Rectal smooth muscle tissue (tissue), 1 donor: ENCODE results near the gene CMSS1.
"Not testable (repeated sequence)": the region's sequence is repeated elsewhere in the genome, so short reads cannot be mapped to it uniquely, and the experiment has no call there.

Source experiments
- H3K27ac ChIP-seq: one replicate; pipeline ENCODE4 v1.7.0; 2013; ENCODE audit warnings: low read depth, low read length, inconsistent platforms
- H3K27me3 ChIP-seq: one replicate; pipeline ENCODE4 v1.7.0; 2013; ENCODE audit warnings: low read length; ENCODE audit not compliant: control insufficient read depth, insufficient read depth
- H3K36me3 ChIP-seq: one replicate; pipeline ENCODE4 v1.7.0; 2013; ENCODE audit warnings: low read length; ENCODE audit not compliant: control insufficient read depth, insufficient read depth
- H3K4me1 ChIP-seq: one replicate; pipeline ENCODE4 v1.7.0; 2013; ENCODE audit warnings: low read length; ENCODE audit not compliant: control insufficient read depth, insufficient read depth
- H3K4me3 ChIP-seq: one replicate; pipeline ENCODE4 v1.7.0; 2013; ENCODE audit warnings: low read length
- H3K9ac ChIP-seq: one replicate; pipeline ENCODE4 v1.7.0; 2013; ENCODE audit warnings: low read length

CMSS1 gene

GRCh38 chr3:100226712-100227429 lies 409.2 kb downstream of the CMSS1 start:
- peak overlapping the region; percentile 14 for H3K27ac ChIP-seq

DNA sequence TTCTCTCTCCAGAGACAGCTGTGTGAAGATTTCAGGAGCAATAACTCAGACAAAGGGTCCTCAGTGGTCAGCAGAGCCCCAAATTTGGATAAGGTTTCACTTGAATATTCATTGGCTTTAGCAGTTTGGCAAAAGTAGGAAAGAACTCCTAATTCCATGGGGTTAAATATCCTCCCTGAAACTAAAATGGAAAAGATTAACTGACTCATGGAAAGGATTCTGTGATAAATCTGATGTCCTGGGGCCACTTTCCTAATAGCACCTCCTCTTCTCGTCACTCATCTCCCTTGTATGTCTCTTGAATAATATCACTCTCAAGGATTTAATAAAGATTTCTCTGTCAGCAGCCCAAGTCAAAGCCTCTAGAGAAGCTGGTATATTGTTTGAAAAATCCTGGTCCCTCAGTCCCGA lies 409.9 kb downstream of the CMSS1 start:
- H3K36me3 ChIP-seq: no peaks in the 10 kb centered on the region
- no peaks in the 10 kb centered on the region for H3K27me3 ChIP-seq
- no peak overlapping the region for H3K9ac ChIP-seq
- H3K27ac ChIP-seq: no peak overlapping the region
- H3K4me3 ChIP-seq: no peak overlapping the region
- H3K4me1 ChIP-seq: no peaks in the 10 kb centered on the region

More at GRCh38 chr3:100226712-100227429, 409.2 kb downstream of the CMSS1 start:
- no peaks in the 10 kb centered on the region for H3K4me1 ChIP-seq
- no peak overlapping the region for H3K9ac ChIP-seq
- no peaks in the 10 kb centered on the region for H3K36me3 ChIP-seq
- H3K4me3 ChIP-seq: no peak overlapping the region
- no peaks in the 10 kb centered on the region for H3K27me3 ChIP-seq

DNA sequence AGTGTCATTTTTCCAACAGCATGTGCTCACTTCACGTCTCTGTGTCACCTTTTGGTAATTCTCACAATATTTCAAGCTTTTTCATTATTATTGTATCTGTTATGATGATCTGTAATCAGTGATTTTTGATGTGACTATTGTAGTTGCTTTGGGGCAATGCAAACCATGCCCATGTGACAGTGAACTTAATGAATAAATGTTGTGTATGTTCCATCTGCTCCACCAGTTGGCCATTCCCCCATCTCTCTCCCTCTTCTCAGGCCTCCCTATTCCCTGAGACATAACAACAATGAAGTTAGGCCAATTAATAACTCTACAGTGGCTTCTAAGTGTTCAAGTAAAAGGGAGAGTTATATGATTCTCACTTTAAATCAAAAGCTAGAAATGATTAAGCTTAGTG lies 410.6 kb downstream of the CMSS1 start:
- no peaks in the 10 kb centered on the region for H3K36me3 ChIP-seq
- H3K4me3 ChIP-seq: no peak overlapping the region
- no peak overlapping the region for H3K9ac ChIP-seq
- H3K27me3 ChIP-seq: no peaks in the 10 kb centered on the region
- H3K27ac ChIP-seq: no peak overlapping the region
- H3K4me1 ChIP-seq: no peaks in the 10 kb centered on the region

GRCh38 chr3:100229188-100229587 lies 411.5 kb downstream of the CMSS1 start:
- not testable (repeated sequence) for H3K36me3 ChIP-seq

DNA sequence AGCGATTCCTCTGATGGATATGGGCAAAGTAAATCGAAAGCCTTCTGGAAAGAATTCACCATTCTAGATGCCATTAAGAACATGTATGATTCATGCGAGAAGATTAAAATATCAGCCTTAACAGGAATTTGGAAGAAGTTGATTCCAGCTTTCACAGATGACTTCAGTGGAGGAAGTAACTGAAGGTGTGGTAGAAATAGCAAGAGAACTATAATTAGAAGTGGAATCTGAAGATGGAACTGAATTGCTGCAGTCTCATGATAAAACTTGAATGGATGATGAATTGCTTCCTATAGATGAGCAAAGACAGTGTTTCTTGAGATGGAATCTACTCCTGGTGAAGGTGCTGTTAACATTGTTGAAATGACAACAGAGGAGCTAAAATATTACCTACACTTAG lies 413.0 kb downstream of the CMSS1 start:
- H3K36me3 ChIP-seq: no peaks in the 10 kb centered on the region
- H3K27ac ChIP-seq: no peak overlapping the region
- no peak overlapping the region for H3K9ac ChIP-seq
- no peaks in the 10 kb centered on the region for H3K4me1 ChIP-seq
- no peaks in the 10 kb centered on the region for H3K27me3 ChIP-seq
- H3K4me3 ChIP-seq: no peak overlapping the region

More at GRCh38 chr3:100229188-100229587, 411.5 kb downstream of the CMSS1 start:
- not testable (repeated sequence) for H3K4me3 ChIP-seq, H3K27me3 ChIP-seq, H3K27ac ChIP-seq, H3K4me1 ChIP-seq, H3K9ac ChIP-seq
